NCI-H524 (cell line): ENCODE data around the gene BRINP2.
A peak's percentile ranks its signal among the peaks of the same experiment; 100 is the strongest.

ENCODE experiments used
- DNase-seq, 2 experiments: peaks; one replicate each; lab custom pipeline; 2025; lab: John Stamatoyannopoulos, UW

The BRINP2 gene, protein sequence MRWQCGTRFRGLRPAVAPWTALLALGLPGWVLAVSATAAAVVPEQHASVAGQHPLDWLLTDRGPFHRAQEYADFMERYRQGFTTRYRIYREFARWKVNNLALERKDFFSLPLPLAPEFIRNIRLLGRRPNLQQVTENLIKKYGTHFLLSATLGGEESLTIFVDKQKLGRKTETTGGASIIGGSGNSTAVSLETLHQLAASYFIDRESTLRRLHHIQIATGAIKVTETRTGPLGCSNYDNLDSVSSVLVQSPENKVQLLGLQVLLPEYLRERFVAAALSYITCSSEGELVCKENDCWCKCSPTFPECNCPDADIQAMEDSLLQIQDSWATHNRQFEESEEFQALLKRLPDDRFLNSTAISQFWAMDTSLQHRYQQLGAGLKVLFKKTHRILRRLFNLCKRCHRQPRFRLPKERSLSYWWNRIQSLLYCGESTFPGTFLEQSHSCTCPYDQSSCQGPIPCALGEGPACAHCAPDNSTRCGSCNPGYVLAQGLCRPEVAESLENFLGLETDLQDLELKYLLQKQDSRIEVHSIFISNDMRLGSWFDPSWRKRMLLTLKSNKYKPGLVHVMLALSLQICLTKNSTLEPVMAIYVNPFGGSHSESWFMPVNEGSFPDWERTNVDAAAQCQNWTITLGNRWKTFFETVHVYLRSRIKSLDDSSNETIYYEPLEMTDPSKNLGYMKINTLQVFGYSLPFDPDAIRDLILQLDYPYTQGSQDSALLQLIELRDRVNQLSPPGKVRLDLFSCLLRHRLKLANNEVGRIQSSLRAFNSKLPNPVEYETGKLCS

GRCh38 chr1:177170756-177171535 is at the start of gene BRINP2:
Gene BRINP2, plus strand, starts transcription at chr1:177170958. Its CDS starts 58,919 bp downstream, at chr1:177229877.
- peak; percentile 79 to 85 for DNase-seq

- peak; percentile 88 to 97 for DNase-seq
Measured at GRCh38 chr1:177122461-177123251, 48.1 kb upstream of the BRINP2 start.

GRCh38 chr1:177124577-177125278 is 46.0 kb upstream of the BRINP2 start:
- DNase-seq: peak in 1 of 2 experiments; percentile 16

DNA sequence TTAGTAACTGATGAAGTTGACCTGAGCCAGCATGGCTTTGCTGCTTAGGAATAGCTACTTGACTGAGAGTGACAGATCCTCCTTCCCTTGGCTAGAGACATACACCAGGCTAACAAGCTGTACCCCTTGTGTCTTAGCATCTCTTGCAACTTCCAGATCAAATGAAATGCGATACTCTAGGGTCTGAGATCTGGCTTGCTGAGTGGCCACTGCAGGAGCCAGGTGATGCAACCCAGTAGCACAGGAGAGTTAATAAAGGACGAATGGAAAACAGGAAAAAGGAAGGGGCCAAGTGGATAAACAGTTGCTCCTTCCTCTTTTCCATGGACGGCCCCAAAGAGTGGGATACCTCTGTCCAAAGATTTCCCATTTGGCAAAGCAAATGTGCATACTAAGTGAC is 44.5 kb upstream of the BRINP2 start:
- DNase-seq: peak in 1 of 2 experiments; percentile 16

GRCh38 chr1:177128665-177129281 is 42.0 kb upstream of the BRINP2 start:
- no peak for DNase-seq

DNA sequence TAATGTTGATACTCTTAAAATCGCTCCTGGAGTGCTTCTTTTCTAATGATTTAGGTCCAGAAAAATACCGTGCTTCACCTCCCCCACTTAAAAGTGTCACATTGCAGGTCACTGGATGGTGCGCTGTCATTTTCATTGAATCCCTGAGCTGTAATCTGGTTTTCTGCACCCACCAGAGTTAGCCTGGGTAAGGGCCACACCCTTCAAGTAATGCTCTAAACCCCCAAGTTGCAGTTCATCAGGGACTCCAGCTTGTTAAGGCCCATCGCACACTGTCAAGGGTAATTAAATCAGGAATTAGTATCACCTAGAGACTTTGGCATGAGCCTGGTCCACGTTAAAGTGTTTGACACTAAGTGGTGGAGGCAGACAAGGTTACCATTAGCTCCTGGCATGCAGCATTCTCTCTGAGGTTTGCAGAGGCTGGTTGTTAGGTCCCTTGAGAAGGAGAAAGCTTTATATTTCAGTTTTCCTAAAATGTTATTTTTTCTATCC is 40.3 kb upstream of the BRINP2 start:
- peak in 1 of 2 experiments; percentile 3 for DNase-seq

DNA sequence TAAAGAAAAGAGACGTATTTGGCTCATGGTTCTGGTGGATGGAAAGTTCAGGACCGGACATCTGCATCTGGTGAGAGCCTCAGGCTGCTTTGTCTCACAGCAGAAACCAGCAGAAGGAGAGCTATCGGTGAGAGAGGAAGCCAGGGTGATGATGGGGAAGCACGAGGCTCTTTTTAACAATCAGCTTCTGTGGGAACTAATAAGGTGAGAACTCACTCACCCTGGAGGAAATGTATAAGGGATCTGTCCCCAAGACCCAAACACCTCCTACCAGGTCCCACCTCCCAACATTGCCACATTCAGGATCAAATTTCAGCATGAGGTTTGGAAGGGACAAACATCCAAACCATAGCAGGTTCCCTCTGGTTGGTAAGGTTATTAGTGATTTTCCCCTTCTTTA is 39.0 kb upstream of the BRINP2 start:
- DNase-seq: no peak

DNA sequence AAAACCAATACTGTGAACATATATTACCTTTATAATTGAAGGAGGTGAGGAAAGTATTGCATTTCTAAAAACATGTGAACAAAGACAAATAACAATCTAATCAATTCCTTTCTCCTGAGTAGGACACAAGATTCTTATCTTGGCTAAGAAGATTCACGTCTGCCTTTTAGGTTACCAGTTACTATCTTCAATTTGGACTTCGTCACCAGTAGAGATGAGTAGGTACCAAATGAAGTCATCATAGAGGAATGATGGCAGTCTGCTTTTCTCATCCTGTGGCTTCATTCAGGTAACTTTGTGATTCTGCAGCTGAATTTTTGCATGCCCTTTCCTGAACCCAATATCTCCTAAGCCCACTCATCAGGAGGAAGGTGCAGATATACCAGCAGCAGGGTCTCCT is 38.6 kb upstream of the BRINP2 start:
- DNase-seq: no peak

DNA sequence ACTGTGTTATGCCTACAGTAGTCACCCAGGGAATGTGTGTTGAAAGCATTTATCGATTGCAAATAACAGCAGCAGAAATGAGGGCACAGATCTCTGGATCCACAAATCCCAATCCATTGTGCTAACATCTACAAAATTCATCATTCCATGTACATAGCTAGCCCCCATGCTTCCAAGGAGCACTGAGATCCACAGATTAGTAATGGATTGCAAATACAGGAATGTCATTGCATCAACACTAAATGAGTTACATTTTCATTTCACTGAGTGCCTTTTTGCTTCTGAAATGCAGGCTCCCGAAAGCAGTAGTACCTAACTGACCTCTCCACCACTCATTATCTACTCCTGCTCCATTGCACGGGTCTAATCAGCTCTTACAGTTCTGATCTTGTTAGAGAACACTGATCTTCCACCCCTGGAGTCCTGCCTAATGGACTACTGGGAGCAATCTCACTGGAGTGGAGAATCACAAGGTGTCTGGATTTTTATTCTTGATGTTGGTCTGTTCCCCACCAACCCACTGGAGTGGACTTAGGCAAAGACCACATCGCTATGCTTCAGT is 36.7 kb upstream of the BRINP2 start:
- DNase-seq: no peak

- DNase-seq: no peak
Measured at GRCh38 chr1:177135250-177135649, 35.5 kb upstream of the BRINP2 start.

DNA sequence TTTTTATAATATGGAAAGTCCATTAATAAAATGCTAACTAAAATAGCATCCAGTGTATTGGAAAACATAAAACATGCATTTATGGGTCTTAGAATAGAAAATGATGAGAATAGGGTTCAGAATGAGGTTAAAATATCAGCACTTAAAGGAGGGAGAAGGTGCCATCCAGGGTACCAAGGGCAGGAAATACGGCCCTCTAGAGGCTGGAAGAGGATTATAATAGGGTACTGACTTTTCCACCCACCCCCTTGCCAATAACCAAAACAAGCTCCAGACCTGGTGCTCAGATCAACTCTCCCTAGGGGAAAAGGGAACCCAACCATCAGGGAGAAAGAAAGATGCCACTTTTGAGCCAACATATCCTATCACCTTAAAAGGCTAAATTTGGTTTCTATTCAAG is 32.9 kb upstream of the BRINP2 start:
- peak in 1 of 2 experiments; percentile 21 for DNase-seq

GRCh38 chr1:177138347-177138746 is 32.4 kb upstream of the BRINP2 start:
- no peak for DNase-seq

GRCh38 chr1:177142010-177142409 is 28.7 kb upstream of the BRINP2 start:
- DNase-seq: no peak

DNA sequence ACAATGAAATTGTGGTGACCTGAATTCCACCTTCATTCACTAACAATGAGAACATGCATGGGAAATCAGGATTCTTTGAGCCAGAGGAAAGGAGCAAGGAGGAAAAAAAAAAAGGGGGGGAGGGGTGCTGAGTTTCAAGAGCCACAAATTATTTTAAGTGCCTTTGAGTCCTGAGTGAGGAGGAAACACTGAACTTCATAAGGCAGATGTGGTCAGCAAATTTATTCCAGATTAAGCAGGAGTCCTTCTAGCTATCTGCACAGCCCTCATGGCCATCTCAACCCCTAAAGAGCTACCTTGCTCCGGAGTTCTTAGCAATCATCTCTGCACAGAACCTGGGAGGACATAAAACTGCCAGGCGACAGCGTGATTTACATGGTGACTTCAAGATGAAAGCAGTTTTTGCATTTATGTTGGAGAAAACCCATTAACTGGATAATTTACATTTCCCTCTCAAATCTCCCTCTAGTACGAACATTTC is 27.9 kb upstream of the BRINP2 start:
- DNase-seq: no peak

GRCh38 chr1:177145106-177146070 is 25.4 kb upstream of the BRINP2 start:
- no peak for DNase-seq

- no peak for DNase-seq
Measured at GRCh38 chr1:177146499-177146898, 24.3 kb upstream of the BRINP2 start.

GRCh38 chr1:177162243-177162642 is 8.5 kb upstream of the BRINP2 start:
- no peak for DNase-seq

DNA sequence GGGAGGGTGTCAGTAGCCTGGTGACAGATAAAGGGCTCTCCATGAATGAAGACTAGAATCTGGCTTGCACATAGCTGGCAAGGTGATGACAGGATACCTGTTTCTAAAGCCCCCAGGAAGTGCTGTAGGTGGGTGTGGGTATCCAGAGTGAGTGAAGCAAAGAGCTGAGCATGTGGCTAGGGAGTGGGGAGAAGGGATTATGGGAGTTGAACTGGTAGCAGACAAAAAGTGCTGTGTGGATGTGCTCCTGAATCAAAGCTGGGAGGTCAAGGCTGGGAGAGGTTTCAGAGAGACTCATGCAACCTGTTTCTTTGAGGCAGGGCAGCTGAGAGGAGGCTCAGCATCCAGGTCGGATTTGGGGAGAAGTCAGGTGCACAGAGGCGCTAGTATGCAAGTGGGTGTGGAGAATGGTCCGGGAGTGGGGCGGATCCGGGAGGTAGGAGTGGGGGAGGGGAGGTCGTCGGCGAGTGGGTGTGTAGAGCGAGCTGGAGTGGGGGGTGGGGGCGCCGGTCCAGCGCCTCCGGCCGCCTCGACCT is 6.8 kb upstream of the BRINP2 start:
- peak; percentile 27 to 69 for DNase-seq
